Nucleus accumbens (tissue), 56 donors: ENCODE measurements around the gene B3GALT4.
"Not testable (repeated sequence)": the region's sequence is repeated elsewhere in the genome, so short reads cannot be mapped to it uniquely, and the experiment has no call there.

Source experiments
- DNase-seq, 56 donors: peaks; one replicate each; lab custom pipeline; 2025; lab: John Stamatoyannopoulos, UW

Gene B3GALT4

GRCh38 chr6:33276864-33277662 is at the start of gene B3GALT4:
Gene B3GALT4 (plus strand): TSS chr6:33277123. CDS start chr6:33277420, 297 bp downstream.
- peak in 45 of 56 donors; percentile 9 to 79 (median 57) for DNase-seq

- no peak for DNase-seq
Observed at GRCh38 chr6:33235221-33235634, 41.7 kb upstream of the B3GALT4 start.

- no peak for DNase-seq
Observed at GRCh38 chr6:33236328-33236727, 40.6 kb upstream of the B3GALT4 start.

GRCh38 chr6:33236852-33237251 is 40.1 kb upstream of the B3GALT4 start:
- DNase-seq, result no peak

GRCh38 chr6:33237741-33238140 is 39.2 kb upstream of the B3GALT4 start:
- DNase-seq, result no peak

- no peak for DNase-seq
Observed at GRCh38 chr6:33241968-33242367, 35.0 kb upstream of the B3GALT4 start.

- no peak for DNase-seq
Observed at GRCh38 chr6:33243476-33243875, 33.4 kb upstream of the B3GALT4 start.

GRCh38 chr6:33247977-33248642 is 28.8 kb upstream of the B3GALT4 start:
- peak in 54 of 56 donors; percentile 21 to 93 (median 76) for DNase-seq

GRCh38 chr6:33248643-33248931 is 28.3 kb upstream of the B3GALT4 start:
- DNase-seq, result peak in 5 of 56 donors; percentile 57 to 82 (median 73)

- DNase-seq, result peak; percentile 72 to 99 (median 96)
Observed at GRCh38 chr6:33248932-33249731, 27.8 kb upstream of the B3GALT4 start.

- peak in 2 of 56 donors; percentile 23 to 40 for DNase-seq
Observed at GRCh38 chr6:33249732-33250630, 26.9 kb upstream of the B3GALT4 start.

- no peak for DNase-seq
Observed at GRCh38 chr6:33250731-33251130, 26.2 kb upstream of the B3GALT4 start.

- DNase-seq, result no peak
Observed at GRCh38 chr6:33251395-33252012, 25.4 kb upstream of the B3GALT4 start.

GRCh38 chr6:33252759-33253158 is 24.2 kb upstream of the B3GALT4 start:
- DNase-seq, result no peak

GRCh38 chr6:33254591-33254990 is 22.3 kb upstream of the B3GALT4 start:
- DNase-seq, result no peak

- no peak for DNase-seq
Observed at GRCh38 chr6:33259032-33259431, 17.9 kb upstream of the B3GALT4 start.

GRCh38 chr6:33262490-33262889 is 14.4 kb upstream of the B3GALT4 start:
- not testable (repeated sequence) for DNase-seq

- no peak for DNase-seq
Observed at GRCh38 chr6:33264015-33264414, 12.9 kb upstream of the B3GALT4 start.

GRCh38 chr6:33271117-33271467 is 5.8 kb upstream of the B3GALT4 start:
- DNase-seq, result no peak
